Daoy (cell line): ENCODE results near the gene SEMA4D. TPM values are rescaled to one million over a fixed set of nuclear protein-coding genes. Genes with fewer than 3 reads are reported as not detected.
A peak's percentile ranks its signal among the peaks of the same experiment; 100 is the strongest.
"Not testable (repeated sequence)": the region's sequence is repeated elsewhere in the genome, so short reads cannot be mapped to it uniquely, and the experiment has no call there.

Experiments
- DNase-seq: peaks from one replicate; pipeline ENCODE4 v3.0.0-alpha.2; 2015; ENCODE audit warnings: low read depth
- total RNA-seq: library from RNA; depleted of rRNA; stranded (reverse); fragments of >200 nt; shearing (Covaris generic); gene quantifications from 2 replicates; pipeline ENCODE4 v1.2.3, GENCODE V29; 2014

The SEMA4D gene
- total RNA-seq, 1 experiment from 2014 or later, result 4.5 TPM

DNA sequence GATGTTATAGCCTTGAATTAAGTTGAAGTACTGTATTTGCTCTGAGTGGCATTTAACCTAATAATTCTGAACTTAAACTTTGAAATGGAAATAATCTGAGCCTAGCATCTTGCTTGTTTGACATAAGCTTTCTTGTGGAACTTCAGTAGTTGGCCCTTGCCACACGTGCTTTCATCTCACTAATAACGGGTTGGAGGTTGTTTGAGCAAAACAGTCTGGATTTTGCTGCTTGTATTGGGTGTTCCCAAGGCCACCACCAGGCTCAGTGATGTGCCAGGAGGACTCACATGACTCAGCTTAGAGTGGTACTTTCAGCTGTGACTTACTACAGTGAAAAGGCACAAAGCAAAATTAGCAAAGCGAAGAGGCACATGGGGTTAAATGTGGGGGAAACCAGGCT, 143.9 kb downstream of the SEMA4D start:
- no peak for DNase-seq

GRCh38 chr9:89352874-89353649, 144.9 kb downstream of the SEMA4D start:
- no peak for DNase-seq

- DNase-seq, result no peak
Measured at GRCh38 chr9:89352451-89352850, 145.5 kb downstream of the SEMA4D start.

DNA sequence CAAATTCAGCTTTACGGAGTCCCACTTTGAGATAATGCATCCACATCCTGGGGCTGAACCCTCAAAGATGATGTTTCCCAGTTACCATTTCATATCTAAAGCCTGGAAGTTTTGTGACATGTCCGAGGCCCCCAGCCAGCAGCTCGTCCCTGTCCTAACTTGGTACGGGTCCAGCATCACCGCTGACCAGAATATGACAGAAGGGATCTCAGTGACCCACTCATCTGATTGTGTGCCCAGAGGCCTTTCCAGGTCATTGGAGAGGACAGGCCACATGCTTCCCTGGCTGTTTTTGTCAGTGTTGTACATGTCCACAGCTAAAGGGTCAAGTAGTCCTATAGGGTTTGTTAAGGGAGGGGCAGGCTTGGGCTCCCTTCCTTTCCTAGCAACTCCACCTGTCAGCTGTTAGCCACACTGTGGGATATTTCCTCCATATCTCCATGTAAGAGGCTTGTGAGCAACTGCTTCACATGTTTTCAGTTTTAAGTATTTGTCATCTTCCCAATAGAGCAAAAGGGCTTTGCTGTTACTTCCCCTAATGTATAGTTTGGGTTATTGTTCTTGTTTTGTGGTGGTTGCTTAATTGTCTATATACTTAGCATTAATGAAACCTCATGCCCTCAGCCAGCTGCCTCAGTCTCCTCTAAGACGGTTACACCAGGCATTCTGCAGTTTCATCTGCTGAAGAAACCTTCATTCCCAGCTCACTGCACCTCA, 146.2 kb downstream of the SEMA4D start:
- no peak for DNase-seq

GRCh38 chr9:89350988-89351557, 146.8 kb downstream of the SEMA4D start:
- no peak for DNase-seq

DNA sequence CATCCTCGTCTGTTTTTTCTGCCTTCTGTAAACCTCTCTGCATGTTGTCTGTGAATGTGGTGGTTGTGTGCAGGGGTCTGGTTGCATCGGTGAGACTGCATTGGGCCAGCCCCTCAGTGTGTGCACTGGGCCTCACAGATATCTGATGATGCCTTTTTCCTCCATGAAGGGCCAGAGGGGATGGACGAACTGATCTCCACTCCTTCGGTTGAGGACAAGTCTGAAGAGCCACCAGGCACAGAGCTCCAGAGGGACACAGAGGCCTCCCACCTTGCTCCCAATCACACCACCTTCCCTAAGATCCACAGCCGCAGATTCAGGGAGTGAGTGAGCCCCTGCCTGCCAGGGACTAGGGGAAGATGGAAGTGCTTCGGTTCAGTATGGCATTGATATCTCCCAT, 148.3 kb downstream of the SEMA4D start:
- no peak for DNase-seq

DNA sequence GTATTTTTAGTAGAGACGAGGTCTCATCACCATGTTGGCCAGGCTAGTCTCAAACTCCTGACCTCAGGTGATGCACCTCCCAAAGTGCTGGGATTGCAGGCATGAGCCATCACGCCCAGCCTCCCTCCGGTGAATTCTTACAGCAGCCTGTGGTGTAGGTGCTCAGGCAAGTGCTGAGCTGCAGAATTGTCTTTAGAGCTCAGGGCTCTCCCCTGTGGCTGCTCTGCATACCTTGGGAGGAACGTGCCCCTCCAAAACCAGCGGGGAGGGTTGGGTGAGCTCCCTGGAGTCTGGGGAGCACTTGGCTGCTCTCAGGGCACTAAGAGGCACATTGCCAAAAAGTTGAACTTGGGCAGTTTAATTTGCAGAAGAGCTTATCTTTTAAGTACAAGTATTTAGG, 150.3 kb downstream of the SEMA4D start:
- no peak for DNase-seq

DNA sequence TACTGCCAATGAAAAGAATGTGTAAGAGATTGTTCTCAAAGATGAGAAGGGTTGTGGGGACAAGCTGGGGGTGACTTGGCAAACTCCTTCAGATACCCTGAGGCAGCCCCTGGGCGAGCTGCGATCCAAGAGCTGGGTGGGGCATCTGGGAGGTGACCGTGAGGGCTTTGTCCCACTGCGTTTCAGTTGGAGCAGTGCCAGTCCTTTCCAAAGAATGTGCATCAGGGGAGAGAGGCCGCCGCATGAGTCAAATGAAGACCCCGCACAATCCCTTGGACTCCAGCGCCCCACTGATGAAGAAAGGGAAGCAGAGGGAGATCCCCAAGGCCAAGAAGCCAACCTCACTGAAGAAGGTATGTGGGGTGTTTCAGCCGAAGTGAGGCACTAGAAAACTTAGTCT, 151.2 kb downstream of the SEMA4D start:
- no peak for DNase-seq

- DNase-seq, result no peak
Measured at GRCh38 chr9:89345476-89345875, 152.4 kb downstream of the SEMA4D start.

GRCh38 chr9:89343812-89344211, 154.1 kb downstream of the SEMA4D start:
- not testable (repeated sequence) for DNase-seq

GRCh38 chr9:89342948-89343347, 155.0 kb downstream of the SEMA4D start:
- no peak for DNase-seq

DNA sequence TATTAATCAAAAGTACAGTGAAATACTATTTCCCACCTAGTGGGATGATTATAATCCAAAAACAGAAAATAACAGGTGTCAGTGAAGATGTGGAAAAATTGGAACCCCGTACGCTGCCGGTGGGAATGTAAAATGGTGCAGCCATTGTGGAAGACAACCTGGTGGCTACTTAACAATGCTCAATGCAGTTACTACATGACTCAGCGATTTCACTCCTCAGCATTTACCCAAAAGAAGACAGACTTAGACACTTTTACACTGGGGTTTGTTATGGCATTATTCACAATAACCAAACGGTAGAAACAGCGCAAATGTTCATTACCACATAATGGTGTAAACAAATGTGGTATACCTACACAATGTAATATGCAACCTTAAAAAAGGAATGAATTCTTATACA, 155.7 kb downstream of the SEMA4D start:
- DNase-seq, result no peak

GRCh38 chr9:89340332-89340731, 157.6 kb downstream of the SEMA4D start:
- no peak for DNase-seq

DNA sequence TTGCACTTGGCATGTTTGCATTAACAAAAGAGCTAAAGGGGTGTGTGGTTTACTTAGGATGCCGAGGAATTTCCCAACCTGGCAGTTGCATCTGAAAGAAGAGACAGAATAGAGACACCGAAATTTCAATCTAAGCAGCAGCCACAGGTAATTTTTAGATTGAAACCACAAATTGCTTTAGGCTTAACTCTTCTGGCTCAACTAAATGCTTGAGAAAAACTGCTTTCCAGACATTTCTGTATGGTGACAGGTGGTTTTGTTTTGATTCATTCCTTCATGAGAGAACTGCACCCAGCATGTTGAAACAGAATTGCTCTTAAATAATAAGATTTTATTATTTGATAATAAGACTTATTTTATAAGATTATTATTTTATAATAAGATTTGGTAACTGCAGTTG, 158.1 kb downstream of the SEMA4D start:
- no peak for DNase-seq

DNA sequence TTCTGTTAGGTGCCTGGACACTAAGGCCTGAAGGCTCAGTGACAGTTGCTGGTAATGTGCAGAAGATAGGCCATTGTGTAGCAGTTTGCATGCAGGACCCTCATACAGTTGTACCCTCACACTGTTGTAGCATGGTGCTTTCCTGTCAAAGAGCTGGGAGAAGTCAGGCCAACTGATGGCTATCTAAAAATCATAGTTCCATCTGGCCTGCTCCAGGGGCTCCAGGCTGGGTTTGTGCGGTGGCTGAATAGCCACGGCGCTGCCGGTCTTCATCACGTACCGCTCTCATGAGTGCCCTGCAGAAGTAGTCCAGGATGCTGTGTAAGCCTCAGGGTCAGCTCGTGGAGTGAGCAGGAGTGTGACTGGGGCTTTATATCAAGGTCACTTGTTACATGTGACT, 167.4 kb downstream of the SEMA4D start:
- DNase-seq, result no peak

GRCh38 chr9:89329917-89330316, 168.0 kb downstream of the SEMA4D start:
- DNase-seq, result no peak

GRCh38 chr9:89328064-89328463, 169.8 kb downstream of the SEMA4D start:
- no peak for DNase-seq

DNA sequence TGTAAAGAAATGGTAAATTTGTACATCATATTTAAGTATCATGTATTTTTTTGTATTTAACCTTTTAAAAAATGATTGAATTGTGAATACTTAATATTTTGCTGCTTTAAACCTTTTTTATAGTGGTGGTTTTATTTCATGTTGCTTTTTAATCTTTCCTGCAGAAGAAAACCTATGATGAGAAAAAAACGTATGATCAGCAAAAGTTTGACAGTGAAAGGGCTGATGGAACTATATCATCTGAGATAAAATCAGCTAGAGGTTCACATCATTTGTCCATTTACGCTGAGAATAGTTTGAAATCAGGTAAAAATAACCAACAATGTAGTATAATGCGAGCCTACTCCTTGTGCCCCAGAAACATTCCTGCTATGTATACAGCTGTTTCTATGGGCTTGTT, 172.2 kb downstream of the SEMA4D start:
- no peak for DNase-seq

DNA sequence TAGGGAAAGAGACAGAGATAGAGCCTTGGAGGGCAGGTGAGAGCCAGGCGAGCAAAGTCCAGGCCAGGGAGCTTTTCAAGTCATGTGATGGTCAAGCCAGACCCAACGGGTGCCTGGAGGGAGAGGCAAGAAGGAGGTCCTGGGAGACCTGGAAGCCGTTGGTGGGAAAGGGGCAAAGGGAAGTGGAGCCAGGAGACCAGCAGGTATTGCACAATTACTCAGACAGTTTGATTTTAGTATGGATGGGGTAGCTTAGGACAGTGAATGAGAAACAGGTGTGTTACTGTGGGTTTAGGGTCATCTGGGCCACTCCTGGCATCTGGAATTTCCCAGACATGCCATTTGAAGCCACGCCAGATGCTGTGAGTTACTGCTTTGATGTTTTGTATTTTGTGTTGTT, 174.5 kb downstream of the SEMA4D start:
- no peak for DNase-seq

DNA sequence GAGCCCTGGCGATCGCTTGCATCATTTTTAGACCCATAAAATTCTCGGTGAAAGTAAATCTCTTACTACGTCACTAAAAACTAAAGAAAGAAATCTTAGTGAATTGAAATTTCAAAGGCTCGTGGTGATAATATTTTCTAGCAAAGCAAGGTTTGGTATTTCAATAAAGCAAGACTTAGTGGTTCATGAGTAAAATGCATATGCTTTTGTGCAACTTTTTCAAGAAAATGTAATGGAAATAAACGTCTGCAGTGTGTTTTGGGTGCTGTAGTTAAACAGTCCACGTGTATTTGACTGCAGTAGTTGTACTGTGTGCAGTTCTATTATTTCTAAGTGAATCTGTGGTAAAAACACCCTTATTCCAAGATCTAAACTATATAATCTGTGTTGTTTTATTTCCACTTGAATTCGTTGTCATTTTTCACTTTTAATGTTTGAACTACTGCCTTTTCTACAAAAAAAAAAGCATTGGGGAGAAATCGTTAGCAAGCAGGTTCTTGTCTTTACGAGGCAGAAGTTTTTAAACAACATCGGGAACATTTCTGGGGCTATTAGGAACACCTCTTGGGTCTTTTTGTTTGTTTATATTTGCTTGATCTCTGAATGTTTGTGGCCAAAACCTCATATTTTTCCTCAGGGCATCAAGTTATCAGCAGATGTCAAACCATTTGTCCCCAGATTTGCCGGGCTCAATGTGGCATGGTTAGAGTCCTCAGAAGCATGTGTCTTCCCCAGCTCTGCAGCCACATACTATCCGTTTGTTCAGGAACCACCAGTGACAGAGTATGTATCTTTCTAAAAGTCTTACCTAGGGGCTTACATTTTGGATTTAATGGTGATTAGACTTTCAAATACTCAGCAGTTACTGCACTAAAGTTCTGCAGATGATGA, 178.7 kb downstream of the SEMA4D start:
- DNase-seq, result peak; percentile 9

GRCh38 chr9:89318123-89319014, 179.5 kb downstream of the SEMA4D start, which contains the start of gene SECISBP2:
SECISBP2 (plus strand) TSS chr9:89318500; CDS start chr9:89318577, 77 bp downstream.
- DNase-seq, result peak; percentile 99
